Fibroblast of villous mesenchyme (primary cell): ENCODE results near the gene ZNF672. TPM values are rescaled to one million over a fixed set of nuclear protein-coding genes. Genes with fewer than 3 reads are reported as not detected.

ENCODE experiments used
- DNase-seq: peaks from one replicate; pipeline ENCODE4 v3.0.0-alpha.2; 2010; ENCODE audit warnings: low read depth
- H3K4me3 ChIP-seq: 2 replicates; pipeline ENCODE4 v1.5.1; 2011; ENCODE audit warnings: low read depth, mild to moderate bottlenecking, low read length
- total RNA-seq: library from RNA; depleted of rRNA; stranded (reverse); fragments of >200 nt; gene quantifications from 2 replicates; pipeline ENCODE4 v1.2.3, GENCODE V29; 2012
- TF ChIP-seq, protein P1 (sequence below): IDR thresholded peaks from 2 replicates; pipeline ENCODE4 v1.5.1; 2012; ENCODE audit warnings: low read depth, mild to moderate bottlenecking, low read length; ENCODE audit not compliant: insufficient read depth

ZNF672 gene
- total RNA-seq, 1 donor = 19.4 TPM

DNA sequence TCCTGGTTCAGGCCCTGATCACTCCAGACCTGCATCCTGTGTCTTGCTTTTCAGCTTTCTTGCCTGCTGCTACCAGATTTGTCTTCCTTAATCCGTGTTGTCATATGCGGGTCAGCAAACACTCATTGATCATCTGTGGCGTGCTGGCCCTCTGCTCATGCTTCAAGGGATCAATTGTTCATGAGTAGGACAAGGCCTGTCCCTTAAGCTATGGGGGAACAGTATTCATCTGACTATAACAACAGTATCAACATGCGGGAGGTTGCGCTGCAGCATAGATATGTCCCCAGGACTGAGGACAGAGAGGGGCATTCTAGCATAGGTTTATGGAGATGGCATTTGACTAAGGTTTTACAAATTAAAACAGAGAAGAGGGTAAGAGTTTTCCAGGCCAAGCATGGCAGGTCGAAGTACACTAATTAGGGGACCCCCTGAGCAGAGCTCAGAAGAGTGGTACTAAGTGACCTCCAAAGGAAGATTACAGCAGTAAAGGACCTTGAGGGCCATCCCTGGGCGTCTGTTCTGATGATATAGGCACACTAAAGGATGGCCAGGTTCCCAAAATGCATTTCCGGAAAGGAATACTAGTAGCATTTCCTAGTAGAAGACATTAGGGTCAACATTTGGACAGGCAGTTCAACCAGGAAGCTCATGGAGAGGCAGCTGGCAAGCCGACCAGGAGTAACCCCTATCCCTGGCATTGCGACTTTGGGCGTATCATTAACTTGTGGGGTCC, 811 bp upstream of the ZNF672 start:
- peak overlapping the region; percentile 88 for H3K4me3 ChIP-seq
- TF ChIP-seq, protein P1, sequence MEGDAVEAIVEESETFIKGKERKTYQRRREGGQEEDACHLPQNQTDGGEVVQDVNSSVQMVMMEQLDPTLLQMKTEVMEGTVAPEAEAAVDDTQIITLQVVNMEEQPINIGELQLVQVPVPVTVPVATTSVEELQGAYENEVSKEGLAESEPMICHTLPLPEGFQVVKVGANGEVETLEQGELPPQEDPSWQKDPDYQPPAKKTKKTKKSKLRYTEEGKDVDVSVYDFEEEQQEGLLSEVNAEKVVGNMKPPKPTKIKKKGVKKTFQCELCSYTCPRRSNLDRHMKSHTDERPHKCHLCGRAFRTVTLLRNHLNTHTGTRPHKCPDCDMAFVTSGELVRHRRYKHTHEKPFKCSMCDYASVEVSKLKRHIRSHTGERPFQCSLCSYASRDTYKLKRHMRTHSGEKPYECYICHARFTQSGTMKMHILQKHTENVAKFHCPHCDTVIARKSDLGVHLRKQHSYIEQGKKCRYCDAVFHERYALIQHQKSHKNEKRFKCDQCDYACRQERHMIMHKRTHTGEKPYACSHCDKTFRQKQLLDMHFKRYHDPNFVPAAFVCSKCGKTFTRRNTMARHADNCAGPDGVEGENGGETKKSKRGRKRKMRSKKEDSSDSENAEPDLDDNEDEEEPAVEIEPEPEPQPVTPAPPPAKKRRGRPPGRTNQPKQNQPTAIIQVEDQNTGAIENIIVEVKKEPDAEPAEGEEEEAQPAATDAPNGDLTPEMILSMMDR = no peak
- no peak for DNase-seq

DNA sequence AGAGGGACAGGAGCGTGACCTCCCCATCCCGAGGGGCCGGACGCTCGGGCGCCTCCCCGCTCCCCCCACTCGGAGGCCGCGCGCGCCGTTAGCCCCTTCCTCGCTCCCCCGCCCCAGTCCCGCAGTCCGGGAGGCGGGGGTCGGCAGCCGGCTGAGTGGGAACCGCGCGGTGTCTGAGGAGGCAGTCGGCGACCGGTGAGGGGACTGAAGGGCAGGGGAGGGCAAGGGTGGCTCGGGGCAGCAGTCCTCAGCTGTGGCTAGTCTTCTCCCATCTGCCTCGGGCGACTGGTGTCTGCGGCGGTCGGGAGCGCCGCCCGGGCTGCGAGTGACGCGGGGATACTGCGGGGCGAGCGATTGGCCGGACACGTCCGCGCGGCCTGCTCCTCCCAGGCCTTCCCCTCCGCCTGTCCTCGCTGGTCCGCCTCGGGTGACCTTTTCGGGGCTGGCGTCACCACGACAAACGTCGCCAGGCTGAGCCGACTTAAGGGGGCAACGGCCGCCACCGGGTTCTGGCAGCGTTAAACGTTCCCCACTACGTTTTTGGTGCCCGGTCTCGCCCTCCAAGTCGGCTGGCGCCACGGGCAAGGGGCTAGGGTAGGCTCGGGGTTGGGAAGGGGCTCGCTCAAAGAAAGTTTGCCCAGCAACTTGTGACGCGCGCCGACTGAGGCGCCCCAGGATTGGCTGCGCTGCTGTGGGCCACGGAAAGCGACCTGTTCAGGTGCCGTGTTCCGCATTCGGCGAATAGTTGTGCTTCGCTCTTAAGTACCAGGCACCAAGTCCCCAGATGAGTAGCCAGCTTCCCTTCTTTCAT, 538 bp downstream of the ZNF672 start:
- peak overlapping the region; percentile 88 for H3K4me3 ChIP-seq
- peak; percentile 90 for DNase-seq
- TF ChIP-seq, protein P1 = no peak

DNA sequence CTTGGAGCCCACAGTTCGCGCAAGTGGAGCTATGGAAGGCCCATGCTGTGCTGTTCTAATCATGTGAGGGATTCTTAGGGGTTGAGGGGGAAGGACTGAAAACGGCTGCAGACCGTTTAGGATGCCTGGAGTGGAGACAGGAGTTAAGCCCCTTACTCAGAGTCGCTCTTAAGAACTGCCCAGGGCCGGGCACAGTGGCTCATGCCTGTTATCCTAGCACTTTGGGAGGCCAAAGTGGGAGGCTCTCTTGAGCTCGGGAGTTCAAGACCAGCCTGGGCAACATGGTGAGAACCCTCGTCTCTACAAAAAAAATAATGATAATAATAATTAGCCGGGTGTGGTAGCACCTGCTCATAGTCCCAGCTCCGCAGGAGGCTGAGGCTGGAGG, 1.1 kb downstream of the ZNF672 start:
- H3K4me3 ChIP-seq = peak overlapping the region; percentile 88
- TF ChIP-seq, protein P1 = no peak
- no peak for DNase-seq

DNA sequence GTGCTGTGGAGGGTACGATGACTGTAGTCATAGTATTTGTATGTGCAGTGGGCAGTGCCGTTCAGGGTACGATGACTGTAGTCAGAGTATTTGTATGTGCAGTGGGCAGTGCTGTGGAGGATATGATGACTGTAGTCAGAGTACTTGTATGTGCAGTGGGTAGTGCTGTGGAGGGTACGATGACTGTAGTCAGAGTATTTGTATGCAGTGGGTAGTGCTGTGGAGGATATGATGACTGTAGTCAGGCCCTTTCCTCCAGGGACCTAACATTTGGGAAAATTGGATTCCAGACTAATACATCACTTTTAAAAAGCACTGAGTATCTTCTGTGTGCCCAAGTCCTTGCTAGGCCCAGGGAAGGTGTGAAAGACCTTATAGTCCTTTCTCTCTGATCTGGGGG, 2.9 kb downstream of the ZNF672 start:
- no peak for DNase-seq
- no peak overlapping the region for H3K4me3 ChIP-seq
- TF ChIP-seq, protein P1 = no peak

DNA sequence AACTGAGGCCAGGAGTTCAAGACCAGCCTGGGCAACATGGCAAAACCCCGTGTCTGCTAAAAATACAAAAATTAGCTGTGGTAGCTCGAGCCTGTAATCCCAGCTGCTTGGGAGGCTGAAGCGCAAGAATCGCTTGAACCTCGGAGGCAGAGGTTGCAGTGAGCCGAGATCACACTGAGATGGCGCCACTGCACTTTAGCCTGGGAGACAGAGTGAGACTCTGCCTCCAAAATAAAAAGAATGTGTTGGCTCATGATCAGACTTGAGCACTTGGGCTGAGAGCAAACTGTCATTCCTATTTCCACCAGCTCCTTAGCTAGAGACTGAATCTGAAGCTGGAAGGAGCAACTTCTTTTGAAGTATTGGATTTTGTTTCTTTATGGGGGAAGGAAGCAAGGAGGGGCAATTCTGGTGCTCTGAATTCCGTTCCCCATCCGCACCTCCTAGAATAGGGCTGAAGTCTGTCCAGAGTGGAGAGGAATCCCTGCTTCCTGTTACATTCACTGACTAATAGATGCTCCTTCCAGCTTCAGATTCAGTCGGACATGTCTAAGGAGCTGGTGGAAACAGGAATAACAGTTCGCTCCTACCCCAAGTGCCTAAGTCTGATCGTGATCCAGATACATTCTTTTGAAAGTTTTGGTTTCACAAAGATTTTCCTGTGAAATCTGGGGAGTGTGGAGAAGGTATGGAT, 3.8 kb downstream of the ZNF672 start:
- DNase-seq = peak; percentile 58
- TF ChIP-seq, protein P1 = peak; percentile 66
- H3K4me3 ChIP-seq = no peak overlapping the region

DNA sequence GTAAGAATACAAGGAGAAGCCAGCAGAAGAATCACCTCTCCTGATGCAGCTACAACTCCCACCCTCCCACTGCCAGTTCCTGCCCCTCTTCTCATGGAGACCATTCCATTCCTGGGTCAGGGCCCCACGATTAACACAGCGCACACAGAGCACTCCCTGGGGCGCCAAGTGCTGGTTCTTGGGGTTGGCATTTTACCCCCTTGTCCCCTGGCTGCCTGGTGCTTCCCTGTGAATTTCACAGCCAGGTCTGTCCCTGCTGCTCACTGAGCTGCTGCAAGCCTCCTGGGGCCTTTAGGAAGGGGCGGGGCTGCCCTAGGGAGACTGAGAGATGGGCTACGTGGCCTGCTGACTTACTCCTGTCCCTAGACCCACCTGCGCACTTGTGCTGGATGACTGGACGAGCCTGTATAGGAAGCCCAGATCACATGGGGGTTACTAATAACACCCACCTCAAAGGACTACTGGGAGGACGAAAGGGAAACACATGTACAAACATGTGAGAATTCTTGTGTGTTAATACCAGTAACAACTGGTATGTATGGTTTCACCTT, 4.8 kb downstream of the ZNF672 start:
- TF ChIP-seq, protein P1 = no peak
- no peak for DNase-seq
- H3K4me3 ChIP-seq = no peak overlapping the region
